Measurements from ENCODE around the gene TRMT44.

TRMT44 gene

GRCh38 chr4:8434251-8435073, 6.1 kb upstream of the TRMT44 start:
- FAIRE-seq (no peak), DNase-seq (ENCODE audit: insufficient read length, low spot score) (no peak)

DNA sequence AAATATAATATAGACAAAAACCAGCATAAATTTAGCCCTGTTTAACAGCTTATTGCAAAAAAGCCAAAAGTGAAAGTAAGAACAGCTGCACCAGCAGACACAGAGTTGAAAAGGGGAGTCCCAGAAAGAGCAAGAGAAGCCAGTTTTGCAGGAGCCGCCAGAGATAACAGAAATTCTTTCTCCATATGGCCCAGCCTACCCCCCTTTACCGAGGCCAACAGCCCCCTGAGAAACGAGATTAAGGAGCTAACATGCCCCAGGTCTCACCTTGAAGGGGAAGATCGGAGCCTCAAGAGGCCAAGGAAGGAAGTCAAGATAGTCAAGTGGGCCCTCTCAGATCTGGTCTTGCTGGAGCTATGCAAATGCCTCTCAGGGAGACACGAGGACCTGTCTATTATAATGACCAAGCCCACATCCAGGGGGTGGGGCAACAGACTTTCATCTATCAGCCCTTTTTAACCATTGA, 4.9 kb upstream of the TRMT44 start:
- FAIRE-seq = no peak

GRCh38 chr4:8437281-8437680, 3.3 kb upstream of the TRMT44 start:
- FAIRE-seq (no peak), DNase-seq (ENCODE audit: insufficient read length, low spot score) (no peak)

More for the DNA sequence above, 4.9 kb upstream of the TRMT44 start:
- no peak for DNase-seq (ENCODE audit: insufficient read length, low spot score)

GRCh38 chr4:8438743-8439142, 1.8 kb upstream of the TRMT44 start:
- FAIRE-seq = no peak
- no peak for DNase-seq (ENCODE audit: insufficient read length, low spot score)

- FAIRE-seq (no peak), DNase-seq (ENCODE audit: insufficient read length, low spot score) (no peak)
Observed at GRCh38 chr4:8439168-8439567, 1.4 kb upstream of the TRMT44 start.

- peak; percentile 16 for FAIRE-seq
- no peak for DNase-seq (ENCODE audit: insufficient read length, low spot score)
Observed at GRCh38 chr4:8439914-8440491, 574 bp upstream of the TRMT44 start.

GRCh38 chr4:8441499-8442091, 1.0 kb downstream of the TRMT44 start:
- no peak for DNase-seq (ENCODE audit: insufficient read length, low spot score)
- FAIRE-seq = no peak

DNA sequence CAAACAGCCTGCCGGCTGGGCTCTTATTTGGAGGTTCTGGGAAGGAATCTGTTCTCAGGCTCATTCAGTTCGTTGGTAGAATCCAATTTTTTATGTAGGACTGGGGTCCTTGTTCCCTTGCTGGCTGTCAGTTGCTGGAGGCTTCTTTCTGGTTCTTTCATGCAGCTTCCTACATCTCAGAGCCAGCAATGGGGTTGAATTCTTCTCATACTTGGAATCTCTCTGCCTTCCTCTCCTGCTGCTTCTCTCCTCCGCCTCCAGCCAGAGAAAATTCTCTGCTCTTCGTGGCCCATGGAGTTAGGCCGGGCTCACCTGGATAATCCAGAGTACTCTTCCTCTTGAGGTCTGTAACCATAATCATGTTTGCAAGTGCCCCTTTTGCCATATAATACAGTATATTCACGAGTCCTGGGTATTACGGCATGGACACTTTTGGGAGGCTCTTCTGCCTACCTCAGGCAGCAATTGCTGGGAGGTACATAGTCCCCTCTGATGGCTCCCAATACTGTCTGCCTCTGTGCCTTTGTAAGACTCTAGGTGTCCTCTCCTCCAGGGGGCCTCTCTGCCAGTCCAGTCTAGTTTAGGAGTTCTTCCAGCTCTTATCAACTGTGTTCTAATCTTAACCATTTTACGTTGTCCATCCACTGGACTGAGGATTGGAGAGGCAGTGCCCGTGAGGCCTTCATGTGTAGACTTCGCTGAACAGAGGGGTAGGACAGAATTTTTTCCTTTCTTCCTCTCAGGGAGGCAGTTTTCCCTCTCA, 2.2 kb downstream of the TRMT44 start:
- FAIRE-seq = no peak
- no peak for DNase-seq (ENCODE audit: insufficient read length, low spot score)

DNA sequence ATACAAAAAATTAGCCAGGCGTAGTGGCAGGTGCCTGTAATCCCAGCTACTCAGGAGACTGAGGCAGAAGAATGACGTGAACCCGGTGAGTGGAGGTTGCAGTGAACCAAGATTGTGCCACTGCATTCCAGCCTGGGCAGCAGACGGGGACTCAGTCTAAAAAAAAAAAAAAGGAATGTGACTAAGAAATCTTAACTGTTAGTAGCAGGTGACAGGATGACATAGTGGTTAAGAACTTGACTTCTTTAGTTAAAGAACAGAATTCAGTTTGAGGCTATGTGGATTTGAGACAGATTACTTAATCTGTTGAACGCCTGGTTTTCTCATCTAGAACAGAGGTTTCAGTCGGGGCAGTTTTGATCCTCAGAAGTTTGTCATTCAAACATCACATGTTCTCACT, 3.2 kb downstream of the TRMT44 start:
- DNase-seq (ENCODE audit: insufficient read length, low spot score) (no peak), FAIRE-seq (no peak)

DNA sequence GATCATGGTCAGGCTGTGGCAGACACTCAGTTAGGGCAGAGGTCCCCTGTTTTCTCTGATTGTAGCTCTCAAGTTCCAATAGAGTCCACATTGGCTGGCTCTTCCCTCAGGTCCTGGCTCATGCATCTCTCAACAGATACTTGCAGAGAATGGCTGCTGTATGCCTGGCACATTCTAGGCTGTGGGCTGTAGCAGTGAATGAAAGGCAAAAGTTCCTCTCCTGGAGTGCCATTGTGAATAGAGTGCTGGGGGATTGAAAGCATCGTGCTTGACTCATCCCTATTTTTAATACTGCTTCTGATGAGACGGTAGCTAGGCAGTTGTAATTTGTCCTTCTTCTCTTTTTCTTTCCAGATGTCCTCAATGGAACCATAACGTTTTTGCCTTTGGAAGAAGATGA, 5.5 kb downstream of the TRMT44 start:
- DNase-seq (ENCODE audit: insufficient read length, low spot score) = no peak
- FAIRE-seq = no peak

DNA sequence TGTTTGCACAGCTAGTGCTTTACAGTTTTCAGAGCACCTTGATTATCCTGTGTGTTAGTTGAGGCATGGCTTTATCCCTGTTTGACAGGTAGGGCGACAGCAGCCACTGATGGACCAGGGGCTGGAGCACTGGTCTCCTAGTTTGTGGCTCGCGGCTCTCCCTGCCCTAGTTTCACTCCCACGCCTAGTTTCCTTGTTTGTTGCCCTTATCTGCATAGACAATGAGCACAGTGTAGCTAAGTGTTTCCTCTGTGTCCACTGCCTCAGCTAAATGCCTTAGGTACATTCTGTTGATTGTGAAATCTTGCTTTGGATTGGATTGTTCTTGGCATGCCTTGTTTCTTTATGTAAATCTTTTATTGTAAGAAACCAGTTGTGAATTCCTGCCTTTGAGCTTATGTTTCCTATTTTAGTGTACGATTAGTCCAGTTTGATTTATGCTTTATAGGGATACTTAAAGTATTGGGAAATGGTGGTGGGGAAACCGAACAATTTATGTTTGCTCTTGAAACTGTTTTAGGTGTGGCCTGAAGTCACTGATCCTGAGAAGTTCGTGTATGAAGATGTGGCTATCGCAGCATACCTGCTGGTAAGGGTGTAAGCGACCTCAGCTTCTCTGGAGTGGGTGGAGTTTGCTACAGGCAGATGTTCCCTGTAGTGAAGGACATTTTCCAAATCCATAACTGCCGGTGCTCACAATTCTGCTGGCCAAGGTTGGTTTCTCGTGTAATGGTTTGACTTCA, 11.0 kb downstream of the TRMT44 start:
- DNase-seq (ENCODE audit: insufficient read length, low spot score) (no peak), FAIRE-seq (no peak)

DNA sequence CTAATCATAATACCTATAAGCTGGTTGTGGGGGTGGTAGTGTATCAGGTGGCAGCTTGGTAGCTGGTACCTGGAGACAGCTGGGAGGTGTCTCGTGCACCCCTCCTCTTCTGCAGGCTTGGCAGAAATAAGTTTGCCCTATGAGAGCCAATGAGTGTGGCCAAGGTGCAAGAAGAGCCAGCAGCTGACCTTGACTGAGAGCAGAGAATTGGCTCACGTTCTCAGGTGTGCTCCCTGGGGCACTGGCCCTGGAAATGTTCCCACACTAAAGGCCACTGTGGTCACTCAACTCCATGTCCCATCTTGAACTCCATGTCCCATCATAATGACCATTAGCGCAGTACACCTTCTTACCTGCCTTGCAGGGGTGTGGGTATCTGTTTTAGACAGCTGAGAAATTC, 13.4 kb downstream of the TRMT44 start:
- DNase-seq (ENCODE audit: insufficient read length, low spot score) = no peak
- FAIRE-seq = no peak

DNA sequence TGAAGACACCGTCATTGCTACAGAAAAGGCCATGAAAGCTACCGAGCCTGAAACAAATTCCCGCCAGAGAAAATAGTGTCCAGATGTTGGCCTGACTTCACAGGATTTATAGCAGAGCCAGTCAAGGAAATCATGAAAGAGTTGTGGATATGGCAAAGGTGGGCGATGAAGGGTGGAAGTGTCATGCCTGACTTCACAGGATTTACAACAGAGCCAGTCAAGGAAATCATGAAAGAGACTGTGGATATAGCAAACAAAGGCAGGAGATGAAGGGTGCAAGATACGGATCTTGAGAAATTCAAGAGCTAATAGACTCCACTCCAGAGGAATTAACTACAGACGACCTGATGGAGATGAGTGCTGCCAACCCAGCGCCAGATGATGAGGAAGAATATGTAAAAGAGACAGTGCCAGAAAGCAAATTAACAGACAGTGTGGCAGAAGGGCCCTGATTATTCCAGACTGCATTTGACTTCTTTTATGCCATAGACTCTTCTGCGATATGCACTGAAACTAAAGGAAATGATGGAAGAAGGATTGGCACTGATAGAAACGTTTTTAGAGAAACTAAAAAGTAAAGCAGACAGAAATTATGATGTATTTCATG, 17.2 kb downstream of the TRMT44 start:
- no peak for FAIRE-seq
- no peak for DNase-seq (ENCODE audit: insufficient read length, low spot score)

DNA sequence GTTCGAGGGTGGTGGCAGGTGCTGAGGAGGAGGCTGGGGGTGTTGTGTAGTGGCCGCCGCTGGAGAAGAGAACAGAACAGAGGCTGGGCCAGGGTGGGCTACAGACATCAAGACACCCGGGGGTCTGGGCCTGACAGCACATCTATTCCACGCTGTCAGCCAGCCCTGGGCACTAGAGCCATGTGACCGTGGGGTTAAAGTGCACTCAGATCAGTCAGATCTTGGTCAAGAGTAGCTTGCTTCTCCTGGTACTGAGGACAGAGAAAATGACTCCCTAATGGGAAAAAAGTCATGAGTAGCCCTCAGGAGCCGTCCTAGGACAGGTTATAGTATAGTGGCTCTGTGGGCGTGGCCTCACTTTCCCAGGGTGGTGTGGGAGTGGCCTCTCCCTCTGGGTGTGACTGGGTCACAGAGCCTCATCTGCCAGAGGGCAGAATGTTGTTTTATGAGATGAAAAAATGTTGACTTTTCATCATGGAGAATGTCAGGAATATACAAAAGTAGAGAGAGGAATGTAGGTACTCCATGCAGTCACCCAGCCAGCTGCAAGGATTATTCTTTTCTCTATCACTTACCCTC, 19.4 kb downstream of the TRMT44 start:
- no peak for DNase-seq (ENCODE audit: insufficient read length, low spot score)
- FAIRE-seq = no peak

DNA sequence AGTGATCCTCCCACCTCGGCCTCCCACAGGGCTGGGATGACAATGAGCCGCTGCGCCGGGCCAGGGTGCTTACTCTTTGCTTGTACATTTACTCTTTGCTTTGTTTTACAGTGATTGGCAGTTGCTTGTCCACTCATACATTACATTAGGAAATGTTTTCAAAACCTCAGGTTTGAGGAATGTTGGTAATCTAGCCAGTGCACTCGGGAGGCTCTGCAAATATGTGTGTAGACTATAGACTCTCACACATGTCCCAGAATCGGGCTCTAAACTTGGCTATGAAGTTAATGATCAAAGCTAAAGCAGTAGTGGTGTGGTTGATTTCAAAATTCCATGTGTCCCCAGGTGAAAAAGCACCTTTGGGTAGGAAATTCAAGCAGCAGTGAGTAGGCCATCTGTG, 20.5 kb downstream of the TRMT44 start:
- DNase-seq (ENCODE audit: insufficient read length, low spot score) = no peak

GRCh38 chr4:8461616-8462015, 21.0 kb downstream of the TRMT44 start:
- no peak for FAIRE-seq
- DNase-seq (ENCODE audit: insufficient read length, low spot score) = no peak

More for the DNA sequence above, 20.5 kb downstream of the TRMT44 start:
- no peak for FAIRE-seq

GRCh38 chr4:8463811-8464210, 23.2 kb downstream of the TRMT44 start:
- no peak for DNase-seq (ENCODE audit: insufficient read length, low spot score)

GRCh38 chr4:8464381-8464780, 23.8 kb downstream of the TRMT44 start:
- no peak for FAIRE-seq
- no peak for DNase-seq (ENCODE audit: insufficient read length, low spot score)

More at GRCh38 chr4:8463811-8464210, 23.2 kb downstream of the TRMT44 start:
- peak; percentile 42 for FAIRE-seq

Data from HTR-8/SVneo (cell line).